ENCODE data around the gene MYO3A. TPM values are rescaled to one million over a fixed set of nuclear protein-coding genes. Genes with fewer than 3 reads are reported as not detected.

Gene MYO3A
- total and polyA plus RNA-seq, 3 experiments from 2014 or later, result not detected

DNA sequence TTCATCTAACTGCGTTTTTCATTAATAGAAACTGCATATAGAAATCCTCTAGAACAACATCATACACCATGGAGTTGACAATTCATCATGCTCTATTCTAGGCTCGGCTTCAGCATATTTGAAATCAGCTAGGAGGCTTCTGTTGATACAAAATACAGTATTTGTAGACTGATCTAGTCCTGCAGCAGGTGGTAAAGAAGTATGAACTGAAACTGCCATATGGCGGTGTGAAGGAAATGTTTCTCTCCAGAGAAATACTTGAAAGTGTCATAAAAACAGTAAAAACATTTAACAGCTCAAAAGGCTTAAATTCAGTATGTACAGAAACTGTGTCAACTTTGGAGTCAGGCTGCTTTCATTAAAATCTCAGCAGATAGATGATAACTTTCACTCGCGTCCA is 32.0 kb upstream of the MYO3A start:
- H3K9me3 Mint-ChIP-seq, result no peaks in the 10 kb centered on the region
- no peaks in the 10 kb centered on the region for H3K4me1 Mint-ChIP-seq
- H3K27ac Mint-ChIP-seq, result no peak overlapping the region
- Histone ChIP-seq H3K9me3 (ENCODE audit: low read length) (no peaks in the 10 kb centered on the region), H3K4me3 (ENCODE audit: low read length) (no peak overlapping the region), H3K27ac (ENCODE audit: low read depth, low read length) (no peak overlapping the region), H3K4me1 (ENCODE audit: insufficient read depth, low read length) (no peaks in the 10 kb centered on the region), H3K36me3 (ENCODE audit: insufficient read depth, low read length) (no peaks in the 10 kb centered on the region), H3K27me3 (ENCODE audit: insufficient read depth, low read length, poor library complexity, severe bottlenecking) (no peaks in the 10 kb centered on the region)
- no peak for DNase-seq
- no peak overlapping the region for H3K4me3 Mint-ChIP-seq
- no peaks in the 10 kb centered on the region for H3K36me3 Mint-ChIP-seq
- POLR2A ChIA-PET, result no interaction called here
- no peaks in the 10 kb centered on the region for H3K27me3 Mint-ChIP-seq
- CTCF ChIA-PET, result interaction anchor here (1.1 to 1.2 kb wide), 2 partner anchors 9 to 26 kb away, joined by 3 read pairs; no protein-coding TSS in a partner anchor

DNA sequence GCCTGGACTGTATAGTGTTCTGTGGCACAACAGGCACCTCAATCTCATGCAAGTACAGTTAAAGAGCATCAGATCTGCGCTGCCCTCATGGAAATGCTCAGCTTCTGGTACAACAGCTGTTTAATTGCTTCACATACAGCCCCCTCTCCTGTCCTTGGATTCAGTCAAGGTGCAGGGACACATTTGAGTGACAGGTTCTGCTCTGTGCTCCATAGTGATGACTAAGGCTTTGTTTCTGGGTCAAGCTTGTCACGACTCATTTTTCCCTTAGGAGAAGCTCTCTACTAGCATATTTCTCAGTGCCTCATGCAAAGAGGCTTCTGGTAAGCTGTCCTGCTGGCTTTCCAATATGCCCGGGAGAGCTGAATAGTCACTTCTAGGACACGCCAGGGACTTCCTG is 26.8 kb upstream of the MYO3A start:
- POLR2A ChIA-PET, result no interaction called here
- no peaks in the 10 kb centered on the region for H3K36me3 Mint-ChIP-seq
- H3K9me3 ChIP-seq (ENCODE audit: low read length), result no peaks in the 10 kb centered on the region
- H3K27me3 ChIP-seq (ENCODE audit: insufficient read depth, low read length, poor library complexity, severe bottlenecking), result no peaks in the 10 kb centered on the region
- H3K4me1 ChIP-seq (ENCODE audit: insufficient read depth, low read length), result no peaks in the 10 kb centered on the region
- DNase-seq, result no peak
- CTCF ChIA-PET, result no interaction called here
- H3K4me1 Mint-ChIP-seq, result no peaks in the 10 kb centered on the region
- H3K27me3 Mint-ChIP-seq, result peaks cover 0 to 5% of the 10 kb centered on the region in 2 donors
- no peak overlapping the region for H3K27ac ChIP-seq (ENCODE audit: low read depth, low read length)
- no peak overlapping the region for H3K27ac Mint-ChIP-seq
- H3K4me3 Mint-ChIP-seq, result no peak overlapping the region
- H3K4me3 ChIP-seq (ENCODE audit: low read length), result no peak overlapping the region
- peaks cover 0 to under 1% (median 0%) of the 10 kb centered on the region in 5 donors for H3K9me3 Mint-ChIP-seq
- no peaks in the 10 kb centered on the region for H3K36me3 ChIP-seq (ENCODE audit: insufficient read depth, low read length)

DNA sequence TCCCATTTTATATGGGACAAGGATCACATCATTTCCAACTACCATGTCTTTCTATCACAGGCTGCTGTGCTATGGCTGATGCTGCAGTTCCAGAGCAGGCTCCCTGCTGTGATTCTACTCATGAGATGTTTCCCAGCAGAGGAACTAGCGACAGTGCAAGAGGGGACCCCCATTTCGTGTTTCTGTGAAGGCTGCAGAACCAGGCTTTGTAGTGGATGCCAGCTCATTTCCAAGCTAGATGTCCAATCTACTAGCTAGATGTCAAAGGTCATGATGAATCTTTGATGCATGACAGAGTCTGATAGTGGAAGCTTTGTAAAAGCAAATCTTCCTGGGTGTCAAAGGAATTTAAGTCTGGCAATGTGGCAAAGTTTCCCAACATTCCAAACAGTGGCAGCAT is 21.2 kb upstream of the MYO3A start:
- H3K27ac Mint-ChIP-seq, result no peak overlapping the region
- Histone ChIP-seq H3K36me3 (ENCODE audit: insufficient read depth, low read length) (no peaks in the 10 kb centered on the region), H3K27me3 (ENCODE audit: insufficient read depth, low read length, poor library complexity, severe bottlenecking) (no peaks in the 10 kb centered on the region), H3K27ac (ENCODE audit: low read depth, low read length) (no peak overlapping the region), H3K4me3 (ENCODE audit: low read length) (no peak overlapping the region), H3K9me3 (ENCODE audit: low read length) (no peaks in the 10 kb centered on the region), H3K4me1 (ENCODE audit: insufficient read depth, low read length) (no peaks in the 10 kb centered on the region)
- H3K27me3 Mint-ChIP-seq, result peaks cover 0 to 5% of the 10 kb centered on the region in 2 donors
- ChIA-PET CTCF (no interaction called here), POLR2A (no interaction called here)
- no peak overlapping the region for H3K4me3 Mint-ChIP-seq
- H3K9me3 Mint-ChIP-seq, result peaks cover 0 to 3% (median 0%) of the 10 kb centered on the region in 5 donors
- no peaks in the 10 kb centered on the region for H3K4me1 Mint-ChIP-seq
- H3K36me3 Mint-ChIP-seq, result no peaks in the 10 kb centered on the region
- no peak for DNase-seq

DNA sequence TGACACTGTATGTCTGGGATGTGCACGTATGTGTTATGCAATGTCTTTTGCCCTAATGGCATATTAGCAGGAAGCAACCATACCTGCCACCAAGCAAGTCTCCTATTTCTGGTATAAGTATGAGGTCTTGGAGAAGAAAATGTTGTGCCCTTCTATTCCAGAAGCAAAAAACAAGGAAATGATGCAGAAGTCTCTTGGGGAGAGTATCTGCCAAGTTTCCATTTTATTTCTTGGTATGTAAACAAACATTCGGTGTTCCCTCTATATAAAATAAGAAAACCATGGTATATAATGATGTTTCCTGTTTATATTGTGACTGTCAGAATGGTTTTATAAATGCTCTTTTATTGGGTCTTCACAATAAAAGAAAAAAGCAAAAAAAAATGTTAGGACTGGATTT is 19.3 kb upstream of the MYO3A start:
- H3K4me1 Mint-ChIP-seq, result no peaks in the 10 kb centered on the region
- peaks cover 0 to 3% (median 0%) of the 10 kb centered on the region in 5 donors for H3K9me3 Mint-ChIP-seq
- peaks cover 0 to 3% of the 10 kb centered on the region in 2 donors for H3K27me3 Mint-ChIP-seq
- CTCF ChIA-PET, result interaction anchor here (1.0 kb wide), 1 partner anchor 40 kb away, joined by 3 read pairs; no protein-coding TSS in a partner anchor
- H3K27ac Mint-ChIP-seq, result no peak overlapping the region
- Histone ChIP-seq H3K27ac (ENCODE audit: low read depth, low read length) (no peak overlapping the region), H3K4me3 (ENCODE audit: low read length) (no peak overlapping the region), H3K36me3 (ENCODE audit: insufficient read depth, low read length) (no peaks in the 10 kb centered on the region), H3K4me1 (ENCODE audit: insufficient read depth, low read length) (no peaks in the 10 kb centered on the region), H3K9me3 (ENCODE audit: low read length) (no peaks in the 10 kb centered on the region), H3K27me3 (ENCODE audit: insufficient read depth, low read length, poor library complexity, severe bottlenecking) (no peaks in the 10 kb centered on the region)
- H3K4me3 Mint-ChIP-seq, result no peak overlapping the region
- POLR2A ChIA-PET, result no interaction called here
- no peak for DNase-seq
- no peaks in the 10 kb centered on the region for H3K36me3 Mint-ChIP-seq

DNA sequence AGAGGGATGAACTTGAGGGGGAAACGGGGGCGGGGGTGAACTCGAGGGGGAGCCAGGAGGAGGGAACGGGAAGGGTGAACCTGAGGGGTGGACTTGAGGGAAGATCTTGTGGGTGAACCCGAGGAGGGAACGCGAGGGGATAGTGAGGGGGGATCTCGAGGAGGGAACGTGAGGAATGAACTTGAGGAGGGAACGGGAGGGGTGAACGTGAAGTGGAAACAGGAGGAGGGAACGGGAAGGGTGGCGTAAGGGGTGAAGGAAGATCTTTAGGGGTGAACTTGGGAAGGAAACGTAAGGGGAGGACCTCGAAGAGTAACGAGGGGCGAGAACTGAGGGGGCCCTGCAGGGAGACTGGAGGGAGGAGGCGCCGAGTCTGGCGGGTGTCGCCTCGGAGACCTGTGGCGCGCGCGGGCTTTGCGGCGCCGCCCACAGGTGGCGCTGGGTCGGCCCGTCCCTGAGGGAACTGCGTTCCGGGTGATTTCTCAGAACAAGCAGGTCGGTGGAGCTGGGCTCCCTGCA is 651 bp downstream of the MYO3A start:
- H3K27me3 ChIP-seq (ENCODE audit: insufficient read depth, low read length, poor library complexity, severe bottlenecking), result peaks cover 5% of the 10 kb centered on the region
- no peak overlapping the region for H3K27ac ChIP-seq (ENCODE audit: low read depth, low read length)
- peaks cover 4 to 10% (median 4%) of the 10 kb centered on the region in 3 donors for H3K4me1 Mint-ChIP-seq
- no peaks in the 10 kb centered on the region for H3K9me3 ChIP-seq (ENCODE audit: low read length)
- peak overlapping the region in 2 of 7 donors; percentile 48 to 54 for H3K4me3 Mint-ChIP-seq
- H3K27ac Mint-ChIP-seq, result no peak overlapping the region
- POLR2A ChIA-PET, result no interaction called here
- H3K36me3 ChIP-seq (ENCODE audit: insufficient read depth, low read length), result no peaks in the 10 kb centered on the region
- H3K36me3 Mint-ChIP-seq, result no peaks in the 10 kb centered on the region
- H3K4me3 ChIP-seq (ENCODE audit: low read length), result no peak overlapping the region
- no peaks in the 10 kb centered on the region for H3K4me1 ChIP-seq (ENCODE audit: insufficient read depth, low read length)
- peaks cover 0 to 5% (median 5%) of the 10 kb centered on the region in 5 donors for H3K9me3 Mint-ChIP-seq
- no peak for DNase-seq
- CTCF ChIA-PET, result no interaction called here
- H3K27me3 Mint-ChIP-seq, result peaks cover 31 to 37% of the 10 kb centered on the region in 2 donors

DNA sequence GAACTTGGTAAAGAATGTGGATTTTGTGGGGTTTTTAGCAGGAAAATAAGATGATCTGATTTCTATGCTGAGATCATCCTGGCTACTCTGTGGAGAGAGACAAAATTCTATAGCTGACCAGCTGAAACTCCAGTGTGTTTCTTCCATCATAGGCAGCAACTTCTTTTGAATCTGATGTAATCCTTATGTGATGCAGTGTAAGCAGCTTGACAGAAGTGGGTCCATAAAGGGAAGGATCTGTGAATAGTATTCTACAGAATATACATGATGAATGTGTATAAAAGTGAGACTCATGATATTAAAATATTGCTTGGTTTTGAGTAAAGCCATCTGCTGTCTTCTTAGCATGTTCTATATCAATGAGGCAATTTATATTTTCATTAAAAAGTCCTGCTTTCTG is 4.4 kb downstream of the MYO3A start:
- Mint-ChIP-seq H3K9me3 (peaks cover 0 to 2% (median 0%) of the 10 kb centered on the region in 5 donors), H3K36me3 (no peaks in the 10 kb centered on the region), H3K4me3 (no peak overlapping the region), H3K27ac (no peak overlapping the region), H3K27me3 (peaks cover 19 to 33% of the 10 kb centered on the region in 2 donors), H3K4me1 (peaks cover 4 to 10% (median 4%) of the 10 kb centered on the region in 3 donors)
- DNase-seq, result no peak
- Histone ChIP-seq H3K4me3 (ENCODE audit: low read length) (no peak overlapping the region), H3K27me3 (ENCODE audit: insufficient read depth, low read length, poor library complexity, severe bottlenecking) (peaks cover 5% of the 10 kb centered on the region), H3K4me1 (ENCODE audit: insufficient read depth, low read length) (no peaks in the 10 kb centered on the region), H3K36me3 (ENCODE audit: insufficient read depth, low read length) (no peaks in the 10 kb centered on the region), H3K9me3 (ENCODE audit: low read length) (no peaks in the 10 kb centered on the region), H3K27ac (ENCODE audit: low read depth, low read length) (no peak overlapping the region)
- ChIA-PET CTCF (no interaction called here), POLR2A (no interaction called here)

DNA sequence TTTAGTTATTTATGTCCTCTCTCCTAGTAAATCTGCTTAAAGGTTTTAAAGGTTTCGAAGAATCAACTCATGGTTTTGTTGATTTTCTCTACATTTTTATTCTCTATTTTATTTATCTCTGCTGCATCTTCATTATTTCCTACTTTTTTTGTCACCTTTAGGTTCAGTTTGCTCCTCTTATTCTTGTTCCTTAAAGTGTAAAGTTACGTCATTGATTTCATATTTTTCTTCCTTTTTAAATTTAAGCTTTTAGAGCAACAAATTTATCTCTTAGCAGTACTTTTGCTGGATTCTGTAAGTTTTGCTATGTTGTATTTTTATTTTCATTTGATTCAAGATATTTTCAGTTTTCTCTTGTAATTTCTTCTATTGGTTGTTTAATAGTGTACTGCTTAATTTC is 10.7 kb downstream of the MYO3A start:
- Histone ChIP-seq H3K27ac (ENCODE audit: low read depth, low read length) (no peak overlapping the region), H3K4me3 (ENCODE audit: low read length) (no peak overlapping the region), H3K4me1 (ENCODE audit: insufficient read depth, low read length) (no peaks in the 10 kb centered on the region), H3K9me3 (ENCODE audit: low read length) (no peaks in the 10 kb centered on the region), H3K36me3 (ENCODE audit: insufficient read depth, low read length) (no peaks in the 10 kb centered on the region), H3K27me3 (ENCODE audit: insufficient read depth, low read length, poor library complexity, severe bottlenecking) (no peaks in the 10 kb centered on the region)
- ChIA-PET CTCF (no interaction called here), POLR2A (no interaction called here)
- Mint-ChIP-seq H3K36me3 (peaks cover 0 to 4% (median 0%) of the 10 kb centered on the region in 3 donors), H3K4me1 (no peaks in the 10 kb centered on the region), H3K4me3 (no peak overlapping the region), H3K9me3 (peaks cover 9 to 13% (median 12%) of the 10 kb centered on the region in 5 donors), H3K27me3 (peaks cover 3 to 4% of the 10 kb centered on the region in 2 donors), H3K27ac (no peak overlapping the region)
- no peak for DNase-seq

DNA sequence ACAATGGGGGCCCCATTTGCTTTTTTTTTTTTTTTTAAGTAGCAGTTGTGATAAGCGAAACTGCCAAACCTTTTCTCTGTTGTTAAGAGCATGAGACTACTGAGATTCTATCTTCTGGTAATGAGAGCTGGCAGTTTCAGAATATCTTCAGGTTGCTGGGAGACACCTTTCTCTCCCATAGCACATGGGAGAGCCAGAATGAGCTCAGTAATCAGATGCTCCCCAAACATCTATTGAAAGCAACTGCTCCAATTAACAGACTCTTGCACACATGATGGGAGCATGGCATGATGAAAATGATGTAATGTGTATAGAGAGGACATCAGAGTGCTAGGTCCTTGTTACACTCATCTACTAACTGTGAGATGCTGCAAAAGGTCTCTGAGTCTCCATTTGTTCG is 18.8 kb downstream of the MYO3A start:
- no peak for DNase-seq
- no peaks in the 10 kb centered on the region for H3K9me3 ChIP-seq (ENCODE audit: low read length)
- no peaks in the 10 kb centered on the region for H3K27me3 ChIP-seq (ENCODE audit: insufficient read depth, low read length, poor library complexity, severe bottlenecking)
- Mint-ChIP-seq H3K36me3 (peaks cover 0 to 2% (median 0%) of the 10 kb centered on the region in 3 donors), H3K4me3 (no peak overlapping the region), H3K27me3 (peaks cover 0 to 7% of the 10 kb centered on the region in 2 donors), H3K4me1 (no peaks in the 10 kb centered on the region), H3K27ac (no peak overlapping the region), H3K9me3 (peaks cover 1 to 7% (median 5%) of the 10 kb centered on the region in 5 donors)
- H3K4me1 ChIP-seq (ENCODE audit: insufficient read depth, low read length), result no peaks in the 10 kb centered on the region
- H3K27ac ChIP-seq (ENCODE audit: low read depth, low read length), result no peak overlapping the region
- no peaks in the 10 kb centered on the region for H3K36me3 ChIP-seq (ENCODE audit: insufficient read depth, low read length)
- CTCF ChIA-PET, result no interaction called here
- H3K4me3 ChIP-seq (ENCODE audit: low read length), result no peak overlapping the region
- POLR2A ChIA-PET, result no interaction called here

All from CD8-positive, alpha-beta memory T cell (primary cell).